SIG-M5 treated with dmso at 0.1 percent for 504 hours (cell line): ENCODE results near the gene IL4R.
A peak's percentile ranks its signal among the peaks of the same experiment; 100 is the strongest.

ENCODE experiments used
- DNase-seq: peaks from one replicate; lab custom pipeline; 2025; ENCODE audit not compliant: unreplicated experiment; lab: John Stamatoyannopoulos, UW

The IL4R gene

DNA sequence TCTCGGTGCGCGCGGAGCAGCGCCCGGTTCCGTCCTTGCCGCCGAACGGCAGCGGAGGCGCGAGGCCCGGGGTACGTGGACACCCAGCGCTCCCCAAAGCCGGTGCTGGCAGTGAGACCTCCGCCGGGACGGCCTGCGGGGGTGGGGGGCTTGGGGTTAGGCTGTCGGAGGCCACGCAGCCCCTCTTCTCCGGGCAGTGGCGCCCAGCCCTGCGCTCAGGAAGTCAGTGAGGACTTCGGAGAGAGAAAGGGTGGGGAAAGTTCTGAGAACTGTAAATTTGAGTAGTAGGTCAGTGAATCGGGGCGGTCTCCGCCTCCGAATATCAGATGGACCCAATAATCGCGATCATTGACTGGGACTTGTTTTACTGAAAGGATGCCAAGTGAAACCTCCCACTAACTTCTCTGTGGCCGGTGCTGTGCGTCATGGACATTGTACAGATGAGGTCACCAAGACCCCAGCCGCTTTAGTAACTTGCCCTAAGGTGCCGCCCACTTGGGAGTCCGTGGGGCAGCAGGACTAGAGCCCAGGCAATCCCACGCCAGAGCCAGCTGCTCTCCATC is 468 bp downstream of the IL4R start:
- peak; percentile 30 for DNase-seq

DNA sequence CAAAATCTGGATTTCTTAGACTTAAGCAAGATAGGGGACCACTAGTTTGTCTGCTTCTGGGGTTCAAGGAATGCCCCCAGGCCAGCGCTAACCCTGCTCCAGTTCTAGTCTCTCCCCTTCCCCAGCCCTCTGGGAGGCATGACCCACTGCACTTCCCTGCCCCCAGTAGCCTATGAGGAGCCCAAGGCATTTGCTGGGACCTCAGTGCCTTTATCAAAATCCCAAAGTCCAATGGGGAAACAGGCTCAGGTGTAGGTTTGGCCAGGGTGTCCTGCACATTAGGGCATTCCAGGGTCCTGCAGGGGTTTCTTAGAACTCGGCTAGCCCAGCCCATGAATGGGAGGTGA is 1.2 kb downstream of the IL4R start:
- DNase-seq, result no peak

DNA sequence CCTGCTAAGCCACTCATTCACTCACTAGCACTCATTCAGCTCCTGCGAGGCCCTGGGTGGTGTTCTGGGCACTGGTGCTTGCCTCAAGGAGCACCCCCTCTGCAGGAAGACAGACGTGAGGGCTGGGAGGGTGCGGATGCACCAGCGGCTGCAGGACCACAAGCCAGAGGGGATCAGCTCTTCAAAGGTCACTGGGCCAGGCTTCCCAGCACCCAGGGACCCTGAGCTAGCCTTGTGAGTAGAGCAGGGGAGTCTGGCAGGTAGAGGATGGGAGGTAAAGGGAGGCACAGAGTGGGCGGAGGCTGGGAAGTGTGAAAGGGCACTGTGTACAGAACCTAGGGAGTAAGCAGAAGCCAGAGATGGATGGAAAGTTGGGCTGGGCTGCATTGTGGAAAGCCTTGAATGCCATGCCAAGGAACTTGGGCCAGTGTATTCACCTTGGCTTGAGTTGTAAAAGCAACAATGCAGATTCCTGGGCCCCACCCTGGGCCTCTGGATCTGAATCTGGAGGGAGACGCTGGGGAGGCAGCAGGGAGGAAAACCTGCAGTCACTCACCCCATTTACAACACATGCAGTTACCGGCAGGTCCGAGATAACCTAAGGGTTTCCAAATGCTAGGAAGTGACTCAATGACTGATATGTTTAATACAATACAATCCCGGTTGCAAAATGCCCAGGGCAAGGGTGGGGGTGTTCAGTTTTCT is 1.7 kb downstream of the IL4R start:
- DNase-seq, result peak; percentile 90

DNA sequence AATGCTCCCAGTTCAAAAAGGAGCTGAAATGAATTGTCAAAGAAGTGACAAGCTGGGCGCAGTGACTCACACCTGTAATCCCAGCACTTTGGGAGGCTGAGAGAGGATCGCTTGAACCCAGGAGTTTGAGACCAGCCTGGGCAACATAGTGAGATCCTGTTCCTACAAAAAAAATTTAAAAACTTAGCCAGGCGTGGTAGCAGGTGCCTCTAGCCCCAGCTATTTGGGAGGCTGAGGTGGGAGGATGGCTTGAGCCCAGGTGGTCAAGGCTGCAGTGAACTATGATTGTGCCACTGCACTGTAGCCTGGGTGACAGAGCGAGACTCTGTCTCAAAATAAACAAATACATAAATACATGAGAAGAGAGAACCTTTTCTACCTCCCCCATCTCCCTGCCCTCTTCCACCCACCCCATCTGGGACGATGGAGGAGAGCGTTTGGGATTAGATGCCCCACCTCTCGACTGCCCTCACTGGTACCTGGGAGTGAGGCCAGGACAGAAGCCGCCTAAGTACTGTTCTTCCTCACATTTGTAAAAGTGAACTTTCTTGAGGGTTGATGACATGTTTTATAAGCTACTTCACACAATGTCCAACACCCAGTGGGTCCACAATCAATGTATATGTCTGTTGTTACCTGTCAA is 2.4 kb downstream of the IL4R start:
- DNase-seq, result no peak

DNA sequence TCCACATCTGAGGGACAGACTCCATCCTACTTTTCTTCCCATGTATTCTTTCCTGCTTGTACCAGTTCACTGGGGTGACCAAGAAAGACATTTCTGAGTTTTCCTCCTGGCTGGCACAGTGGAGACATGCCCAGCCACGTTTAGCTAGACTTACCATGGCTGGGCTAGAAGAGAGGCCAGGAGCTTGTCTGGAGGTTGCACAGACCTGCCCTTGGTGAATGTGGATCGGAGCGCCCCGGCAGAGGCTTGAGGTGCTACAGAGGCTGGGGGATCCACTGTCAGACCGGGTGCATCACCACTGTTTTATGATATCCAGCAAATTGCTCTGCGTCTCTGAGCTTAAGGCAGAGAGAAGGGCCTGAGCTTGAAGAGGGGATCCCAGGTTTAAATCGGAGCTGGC is 3.5 kb downstream of the IL4R start:
- no peak for DNase-seq

DNA sequence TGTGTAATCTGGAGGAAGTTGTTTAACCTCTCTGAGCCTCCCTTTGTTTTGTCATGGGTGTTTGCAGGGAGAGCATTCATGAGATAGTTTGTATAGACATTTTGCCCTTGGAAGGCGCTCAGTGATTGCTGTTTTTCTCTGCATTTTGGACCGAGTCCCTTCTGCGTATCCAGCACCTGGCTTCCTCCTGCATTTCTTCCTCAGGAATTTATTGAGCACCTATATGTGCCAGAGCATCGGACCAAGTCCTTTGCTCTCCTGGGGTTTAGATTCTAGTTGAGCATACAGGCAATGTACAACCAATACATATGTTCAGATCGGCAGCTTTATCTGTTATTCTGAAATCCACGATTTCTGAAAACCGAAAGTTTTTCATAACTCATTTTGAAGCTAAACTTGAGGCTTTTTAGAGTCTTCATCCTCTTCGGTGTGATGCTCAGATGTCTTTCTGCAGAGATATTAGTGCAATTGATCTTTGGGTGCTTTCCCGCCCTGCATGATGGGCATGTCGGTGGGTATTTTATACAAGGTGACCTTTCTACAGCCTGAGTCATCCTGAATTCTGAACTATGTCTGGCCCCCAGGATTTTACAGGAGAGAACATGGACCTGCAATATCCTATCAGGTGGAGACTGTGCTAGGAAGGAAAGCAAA is 4.1 kb downstream of the IL4R start:
- no peak for DNase-seq

DNA sequence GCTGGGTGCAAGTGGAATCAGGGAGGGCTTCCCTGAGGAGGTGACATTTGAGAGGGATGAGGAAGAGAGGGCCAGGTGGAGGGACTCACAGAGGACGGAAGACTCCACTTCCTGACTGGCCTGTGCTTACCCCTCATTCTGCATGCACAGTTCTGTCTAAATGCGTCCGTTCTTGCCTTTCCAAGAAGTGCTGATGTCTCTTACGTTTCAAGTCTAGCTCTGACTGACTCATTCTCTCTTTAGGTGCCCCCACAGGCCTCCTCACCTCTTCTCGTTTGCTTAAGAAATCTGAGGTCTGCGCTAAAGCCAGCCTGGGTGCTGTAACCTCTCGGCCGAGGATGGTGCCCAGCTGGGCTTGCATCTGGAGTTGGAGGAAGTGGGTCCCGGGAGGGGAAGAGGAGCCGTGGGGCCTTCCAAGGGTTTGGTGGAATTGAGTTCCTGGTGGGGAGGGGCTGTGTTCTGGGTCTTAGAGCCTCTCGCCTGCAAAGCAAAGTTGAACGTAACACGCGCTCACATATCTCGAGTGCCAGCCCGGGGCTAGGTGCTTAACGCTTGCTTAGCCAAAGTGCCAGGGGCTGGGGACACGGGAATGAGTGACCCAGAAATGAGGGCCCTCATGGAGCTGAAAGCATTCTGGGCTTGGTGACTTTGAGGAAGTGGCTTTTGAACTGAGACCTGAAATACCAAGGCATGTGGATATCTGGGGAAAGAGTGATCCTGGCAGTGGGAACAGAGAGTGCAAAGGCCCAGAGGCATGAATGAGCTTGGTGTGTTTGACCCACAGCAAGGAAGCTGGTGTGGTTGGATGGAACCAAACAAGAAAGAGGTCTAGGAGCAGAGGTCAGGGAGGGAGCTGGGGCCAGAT is 4.8 kb downstream of the IL4R start:
- DNase-seq, result peak; percentile 91

DNA sequence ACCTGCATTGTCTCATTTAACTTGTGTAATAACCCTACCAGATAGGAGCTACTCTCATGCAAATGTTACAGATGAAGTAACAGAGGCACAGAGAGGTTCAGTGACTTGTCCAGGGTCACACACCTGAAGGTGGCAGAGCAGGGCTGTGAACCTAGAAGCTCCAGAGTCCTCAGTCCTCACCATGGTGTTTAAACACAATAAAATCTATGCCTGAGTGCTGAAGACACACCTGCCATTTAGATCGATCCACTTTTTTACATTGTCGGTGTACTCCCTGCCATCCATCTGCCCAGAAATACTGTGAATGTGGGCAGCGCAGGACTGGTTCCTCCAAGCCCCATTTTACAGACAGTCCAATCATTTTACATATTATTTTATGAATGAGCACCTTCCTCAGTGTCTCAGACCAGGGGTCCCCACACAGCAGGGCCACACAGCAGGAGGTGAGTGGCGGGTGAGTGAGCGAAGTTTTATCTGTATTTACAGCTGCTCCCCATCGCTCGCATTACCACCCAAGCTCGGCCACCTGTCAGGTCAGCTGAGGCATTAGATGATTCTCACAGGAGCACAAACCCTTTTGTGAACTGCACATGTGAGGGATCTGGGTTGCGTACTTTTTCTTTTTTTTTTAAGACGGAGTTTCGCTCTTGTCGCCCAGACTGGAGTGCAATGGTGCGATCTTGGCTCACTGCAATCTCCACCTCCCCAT is 5.6 kb downstream of the IL4R start:
- DNase-seq, result no peak

DNA sequence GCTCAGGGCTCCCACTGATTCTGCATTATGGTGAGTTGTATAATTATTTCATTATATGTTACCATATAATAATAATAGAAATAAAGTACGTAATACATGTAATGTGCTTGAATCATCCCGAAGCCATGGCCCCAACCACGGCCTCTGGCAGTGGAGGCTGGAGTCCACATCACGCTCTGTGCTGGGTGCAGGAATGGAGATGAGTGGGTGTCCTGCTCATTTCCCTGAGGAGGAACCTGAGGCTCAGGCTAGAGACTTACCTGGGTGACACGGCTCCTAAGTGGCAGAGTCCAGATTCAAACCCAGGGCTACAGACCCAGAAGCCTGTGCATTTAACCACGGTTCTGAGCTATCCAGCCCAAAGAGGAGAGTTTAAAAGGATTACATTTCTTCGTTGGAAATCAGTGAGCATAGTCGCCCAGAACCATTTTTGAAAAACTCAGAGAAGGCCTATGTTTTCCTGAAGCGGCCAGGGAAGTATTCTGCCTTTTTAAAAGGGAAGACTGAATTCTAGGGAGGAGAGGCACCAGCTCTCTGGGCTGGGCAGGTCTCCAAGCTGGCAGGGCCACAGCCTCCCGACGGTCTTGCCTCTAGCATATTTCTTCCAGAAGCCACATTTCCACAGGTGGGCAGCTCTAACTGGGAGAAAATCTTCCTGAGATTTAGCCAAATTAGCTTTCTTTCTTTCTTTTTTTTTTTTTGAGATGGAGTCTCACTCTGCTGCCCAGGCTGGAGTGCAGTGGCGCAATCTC is 6.7 kb downstream of the IL4R start:
- no peak for DNase-seq

DNA sequence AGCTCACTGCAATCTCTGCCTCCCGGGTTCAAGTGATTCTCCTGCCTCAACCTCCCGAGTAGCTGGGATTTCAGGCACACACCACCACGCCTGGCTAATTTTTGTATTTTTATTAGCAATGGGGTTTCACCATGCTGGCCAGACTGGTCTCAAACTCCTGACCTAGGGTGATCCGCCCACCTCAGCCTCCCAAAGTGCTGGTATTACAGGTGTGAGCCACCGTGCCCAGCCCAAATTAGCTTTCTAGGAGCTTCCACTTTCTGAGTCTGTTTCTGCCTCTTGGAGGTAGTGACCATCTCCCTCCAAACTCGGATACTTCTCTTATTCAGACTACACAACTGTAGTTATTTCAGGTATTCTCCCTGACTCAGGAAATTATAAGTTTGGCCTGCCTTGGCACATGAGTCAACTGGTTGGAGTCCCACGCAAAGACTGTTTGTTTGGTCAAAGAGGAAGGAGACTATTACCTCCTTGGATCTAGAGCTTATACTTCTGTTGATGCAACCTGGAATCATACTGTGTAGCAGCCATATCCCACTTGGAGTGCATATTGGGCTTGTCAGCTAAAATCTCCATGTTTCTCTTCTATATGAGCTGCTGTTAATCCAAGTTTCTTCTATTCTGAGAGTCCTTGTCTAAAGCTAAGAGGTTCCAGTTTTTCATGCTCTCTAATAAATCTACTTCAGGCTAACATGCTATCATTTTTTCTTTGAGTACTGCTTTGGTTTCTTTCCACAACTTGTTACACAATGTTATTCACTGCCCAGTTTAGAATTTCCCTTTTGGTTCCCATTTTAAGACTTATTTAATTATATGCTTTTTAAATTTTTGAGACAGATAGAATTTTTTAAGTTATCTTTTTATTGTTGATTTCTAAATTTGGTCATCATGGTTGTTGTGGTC is 7.5 kb downstream of the IL4R start:
- no peak for DNase-seq

DNA sequence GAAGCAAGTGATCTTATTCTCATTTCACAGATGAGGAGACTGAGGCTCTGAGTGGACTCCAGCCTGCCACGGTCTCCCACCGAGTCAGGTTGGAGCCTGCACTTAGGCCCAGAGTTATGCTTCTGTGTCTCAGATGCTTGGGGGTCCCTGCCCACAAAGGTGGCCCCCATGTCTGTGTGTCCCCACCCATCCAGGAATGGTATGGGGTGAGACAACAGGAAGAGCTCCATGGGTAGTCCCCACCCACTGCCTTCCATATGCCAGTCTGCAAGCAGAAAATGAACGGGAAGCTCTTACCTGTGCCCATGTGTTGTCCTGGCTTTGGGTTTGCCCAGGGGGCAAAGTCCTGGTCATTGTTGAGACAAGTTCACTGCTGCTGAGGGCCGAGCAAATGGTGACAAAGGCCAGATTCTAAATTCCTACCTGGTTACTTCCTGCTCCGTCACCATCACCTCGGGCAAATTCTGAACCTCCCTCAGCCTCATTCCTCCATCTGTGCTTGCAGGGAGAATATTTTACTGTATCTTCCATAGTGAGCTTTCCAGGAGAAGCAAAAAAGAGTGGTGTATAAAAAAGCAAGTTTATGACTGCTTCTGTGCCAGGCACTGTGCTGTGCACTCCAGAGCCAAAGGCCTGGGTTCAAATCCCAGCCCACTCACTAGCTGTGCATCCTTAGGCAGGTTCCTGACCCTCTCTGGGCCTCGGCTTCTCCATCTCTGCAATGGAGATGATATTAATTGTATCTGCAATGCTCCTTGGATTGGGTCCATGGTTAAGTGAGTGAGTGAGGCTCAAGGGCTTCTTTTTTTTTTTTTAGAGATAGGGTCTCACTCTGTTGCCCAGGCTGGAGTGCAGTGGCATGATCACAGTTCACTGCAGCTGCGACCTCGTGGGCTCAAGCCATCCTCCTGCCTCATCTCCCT is 9.3 kb downstream of the IL4R start:
- DNase-seq, result peak; percentile 28

DNA sequence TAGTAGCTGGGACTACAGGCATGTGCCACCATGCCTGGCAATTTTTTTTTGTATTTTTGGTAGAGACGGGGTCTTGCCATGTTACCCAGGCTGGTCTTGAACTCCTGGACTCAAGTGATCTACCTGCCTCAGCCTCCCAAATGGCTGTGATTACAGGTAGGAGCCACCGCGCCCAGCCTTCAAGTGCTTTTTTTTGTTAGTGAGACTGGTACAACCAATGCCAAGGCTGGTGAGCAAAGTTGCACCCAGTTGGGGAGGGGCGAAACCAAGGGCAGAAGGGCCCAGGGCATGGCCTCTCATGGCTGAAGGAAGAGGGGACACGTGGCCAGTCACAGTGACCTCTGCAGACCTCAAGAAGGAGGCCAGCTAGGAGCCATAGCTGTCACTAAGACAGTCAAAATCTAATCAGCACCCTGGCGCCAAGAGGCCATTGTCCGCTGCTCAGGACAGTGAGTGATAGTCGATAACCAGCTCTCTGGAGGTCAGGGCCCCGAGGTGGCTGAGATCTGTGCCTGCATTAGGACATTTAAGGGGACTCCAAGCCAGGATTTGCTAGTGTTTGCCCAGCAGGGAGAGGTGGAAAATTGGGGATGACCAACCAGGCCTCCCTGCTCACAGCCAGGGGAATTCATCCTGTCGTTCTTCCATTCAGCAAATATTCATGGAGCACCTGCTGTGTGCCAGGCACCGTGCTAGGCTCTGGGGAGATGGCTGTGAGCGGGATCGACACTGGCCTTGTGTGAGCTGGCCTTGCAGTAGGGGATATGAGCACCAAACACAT is 10.2 kb downstream of the IL4R start:
- DNase-seq, result no peak

DNA sequence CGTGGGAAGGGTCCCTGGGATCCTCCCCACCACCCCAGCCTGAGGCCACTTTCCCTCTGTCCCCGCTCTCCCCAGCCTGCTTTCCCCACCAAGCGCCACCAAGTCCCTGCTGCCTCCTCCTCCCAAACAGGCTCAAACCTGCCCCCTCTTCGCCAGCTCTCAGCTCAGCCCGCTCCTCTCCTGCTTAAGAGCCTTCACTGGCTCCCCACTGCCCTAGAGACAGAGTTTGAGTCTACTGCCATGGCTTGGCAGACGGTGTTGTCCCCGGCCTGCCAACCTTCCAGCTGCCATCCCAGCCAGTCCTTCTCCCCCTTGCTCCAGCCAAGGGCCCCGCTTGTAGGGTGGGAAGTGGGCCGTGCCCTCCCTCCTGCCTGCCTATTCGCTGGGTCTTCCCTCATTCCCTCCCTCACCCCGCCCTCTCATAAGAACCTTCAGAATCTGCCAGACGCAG is 11.1 kb downstream of the IL4R start:
- DNase-seq, result no peak

DNA sequence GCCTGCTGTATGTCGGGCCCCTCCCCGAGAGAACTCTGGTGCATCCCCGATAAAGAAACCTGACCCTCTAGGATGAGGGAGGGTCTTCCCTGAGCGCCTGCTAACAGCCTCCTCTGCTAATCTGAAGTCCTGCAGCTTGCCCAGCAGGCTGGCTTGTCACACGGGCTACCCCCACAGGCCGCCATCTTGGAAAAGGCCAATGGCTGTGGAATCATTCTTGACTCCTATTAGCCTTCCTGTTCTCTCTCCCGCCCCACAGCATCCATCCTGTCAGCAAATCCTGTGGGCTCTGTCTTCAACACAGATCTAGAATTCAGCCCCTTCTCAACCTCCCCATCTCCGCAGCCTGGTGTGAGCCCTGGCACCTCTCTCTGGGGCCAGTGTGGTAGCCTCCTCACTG is 12.0 kb downstream of the IL4R start:
- DNase-seq, result no peak

DNA sequence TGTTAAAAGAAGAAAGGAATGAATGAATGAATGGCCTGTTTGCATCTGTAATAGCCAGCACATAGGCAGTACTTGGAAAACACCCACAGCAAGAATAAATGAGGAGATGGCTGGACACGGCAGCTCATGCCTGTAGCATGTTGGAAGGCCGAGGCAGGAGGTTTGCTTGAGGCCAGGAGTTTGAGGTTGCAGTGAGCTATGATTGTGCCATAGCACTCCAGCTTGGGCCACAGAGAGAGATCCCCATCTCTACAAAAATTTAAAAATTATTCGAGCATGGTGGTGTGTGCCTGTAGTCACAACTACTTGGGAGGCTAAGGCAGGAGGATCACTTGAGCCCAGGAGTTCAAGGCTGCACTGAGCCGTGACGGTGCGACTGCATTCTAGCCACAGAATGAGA is 12.5 kb downstream of the IL4R start:
- no peak for DNase-seq

DNA sequence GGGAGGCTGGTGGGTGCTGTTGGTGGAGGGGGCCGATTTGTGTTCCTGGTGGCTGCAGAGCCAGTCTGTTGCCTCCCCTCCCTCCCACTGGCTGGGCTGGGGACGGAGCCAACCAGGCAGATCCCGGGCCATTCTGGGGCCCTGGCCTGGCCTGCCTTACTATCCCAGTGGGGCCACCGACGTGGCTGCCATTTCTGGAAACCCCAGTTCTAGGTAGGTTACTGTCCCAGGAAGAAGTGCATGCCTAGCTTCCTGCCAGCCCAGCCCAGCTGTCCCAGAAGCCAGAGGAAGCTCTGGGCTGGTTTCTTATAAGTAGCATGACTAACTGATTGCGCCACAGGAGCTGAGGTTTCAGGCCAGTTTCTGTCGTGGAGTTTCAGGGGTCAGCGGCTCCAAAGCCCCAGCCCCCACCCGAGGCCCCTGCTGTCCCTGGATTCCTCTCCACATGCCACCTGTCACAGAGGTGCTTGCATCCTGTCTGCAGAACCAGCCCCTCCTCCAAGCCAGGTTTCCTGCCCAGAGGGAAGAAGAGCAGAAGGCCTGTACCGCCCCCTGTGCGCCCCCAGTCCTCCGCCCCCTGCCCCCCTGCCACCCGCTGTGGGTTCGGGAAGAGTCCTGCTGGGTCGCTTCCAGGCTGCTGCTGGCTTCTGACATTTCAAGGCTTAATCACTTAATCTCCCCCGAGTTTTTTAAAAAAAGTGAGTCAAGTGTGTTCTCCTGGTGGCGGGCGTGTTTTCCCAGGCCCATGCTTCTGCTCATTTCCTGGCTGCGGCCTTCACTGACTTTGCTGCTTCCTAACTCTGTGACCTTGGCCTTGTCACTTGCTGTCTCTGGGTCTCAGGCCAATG is 13.2 kb downstream of the IL4R start:
- DNase-seq, result peak; percentile 86
